AG09309 (cell line): ENCODE measurements around the gene SPECC1L.
"Not testable (repeated sequence)": the region's sequence is repeated elsewhere in the genome, so short reads cannot be mapped to it uniquely, and the experiment has no call there.

ENCODE experiments used
- DNase-seq: peaks from one replicate; pipeline ENCODE4 v3.0.0-alpha.2; 2010; ENCODE audit warnings: low read depth
- H3K4me3 ChIP-seq: 2 replicates; pipeline ENCODE4 v1.5.1; 2011; ENCODE audit warnings: mild to moderate bottlenecking, low read depth, low read length, moderate library complexity; ENCODE audit not compliant: control insufficient read depth
- CTCF ChIP-seq: IDR thresholded peaks from 2 replicates; pipeline ENCODE4 v1.5.1; 2011; ENCODE audit warnings: mild to moderate bottlenecking, low read depth, low read length, inconsistent platforms; ENCODE audit not compliant: insufficient read depth, control insufficient read depth; ENCODE audit errors: missing control alignments

Gene SPECC1L

GRCh38 chr22:24291515-24292201 lies 21.0 kb downstream of the SPECC1L start:
- H3K4me3 ChIP-seq, result no peak overlapping the region
- DNase-seq, result no peak
- TF ChIP-seq CTCF, result no peak

GRCh38 chr22:24292202-24292830 lies 21.7 kb downstream of the SPECC1L start:
- DNase-seq, H3K4me3 ChIP-seq: not testable (repeated sequence)

- not testable (repeated sequence) for H3K4me3 ChIP-seq, DNase-seq
Measured at GRCh38 chr22:24294913-24295312, 24.3 kb downstream of the SPECC1L start.

GRCh38 chr22:24298497-24299155 lies 28.0 kb downstream of the SPECC1L start:
- DNase-seq, H3K4me3 ChIP-seq: not testable (repeated sequence)

GRCh38 chr22:24300522-24300921 lies 29.9 kb downstream of the SPECC1L start:
- DNase-seq, H3K4me3 ChIP-seq: not testable (repeated sequence)

- no peak for TF ChIP-seq CTCF
- no peak for DNase-seq
- H3K4me3 ChIP-seq, result no peak overlapping the region
Measured at GRCh38 chr22:24302591-24302990, 32.0 kb downstream of the SPECC1L start.

GRCh38 chr22:24303007-24303406 lies 32.4 kb downstream of the SPECC1L start:
- no peak overlapping the region for H3K4me3 ChIP-seq
- no peak for DNase-seq

GRCh38 chr22:24304062-24304675 lies 33.5 kb downstream of the SPECC1L start:
- no peak for TF ChIP-seq CTCF
- no peak overlapping the region for H3K4me3 ChIP-seq
- DNase-seq, result no peak

More at GRCh38 chr22:24303007-24303406, 32.4 kb downstream of the SPECC1L start:
- no peak for TF ChIP-seq CTCF
